GM19035 (cell line): ENCODE data around the gene OVCA2.

ENCODE experiments used
- ATAC-seq: cut with Tn5 transposase; IDR thresholded peaks from one replicate; pipeline ENCODE4 v1.9.1; 2021; ENCODE audit not compliant: unreplicated experiment

Gene OVCA2

DNA sequence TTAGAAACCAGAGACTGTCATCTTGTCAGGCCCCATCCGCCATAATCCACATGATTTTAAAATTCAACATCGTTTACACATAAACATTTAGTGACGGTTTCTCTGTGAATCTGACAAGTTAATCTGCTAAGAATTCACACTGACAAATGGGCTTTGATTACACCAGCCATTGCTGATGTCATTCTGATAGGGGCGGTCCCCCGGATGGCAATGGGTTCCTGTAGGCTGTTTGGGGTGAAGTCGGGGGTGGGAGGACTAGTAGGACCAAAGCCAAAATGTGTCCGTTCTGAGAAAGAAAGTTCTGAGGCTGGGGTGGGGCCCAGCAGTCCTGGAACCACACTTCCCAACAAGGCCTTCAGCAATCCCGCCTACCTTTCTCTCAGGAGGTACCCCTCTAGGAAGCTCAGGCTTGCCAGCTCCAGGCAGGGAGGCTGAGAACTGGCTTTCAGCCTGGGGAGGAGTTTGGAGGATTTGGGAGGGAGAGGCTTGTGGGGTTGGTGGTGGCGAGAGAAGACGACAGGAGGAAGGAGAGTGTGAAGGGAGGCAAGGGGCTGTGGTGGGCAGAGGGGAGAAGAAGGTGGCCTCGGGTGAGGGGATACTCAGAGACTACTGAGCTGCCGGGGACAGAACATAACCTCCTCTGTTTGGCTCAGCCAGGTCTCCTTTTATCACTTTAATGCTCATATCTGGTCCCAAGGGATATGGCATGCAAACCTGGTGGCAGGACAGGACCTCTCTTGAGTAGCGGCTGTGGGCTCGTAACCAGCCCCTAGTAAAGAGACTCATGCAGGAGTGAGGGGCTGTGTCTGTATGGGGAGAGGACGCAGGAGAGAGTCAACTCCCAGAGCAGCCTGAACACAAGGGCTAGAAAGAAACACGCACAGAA, 21.7 kb downstream of the OVCA2 start:
- no peak for ATAC-seq

DNA sequence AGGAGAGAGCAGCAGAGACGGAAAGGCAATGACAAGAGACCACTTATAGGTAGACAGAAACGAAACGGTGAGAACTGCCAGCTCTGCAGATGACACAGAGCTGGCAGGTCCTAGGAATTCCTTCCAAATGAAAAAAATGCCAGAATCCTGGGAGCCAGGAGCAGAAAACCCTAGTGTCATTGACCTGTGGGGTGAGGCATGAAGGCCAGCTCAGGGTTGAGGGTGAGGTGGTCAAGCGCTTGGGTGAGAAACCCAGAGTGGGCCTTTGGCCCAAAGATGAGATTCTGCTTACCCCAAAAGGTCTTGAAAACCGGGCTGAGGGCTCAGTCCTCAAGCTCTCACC, 22.3 kb downstream of the OVCA2 start:
- no peak for ATAC-seq

DNA sequence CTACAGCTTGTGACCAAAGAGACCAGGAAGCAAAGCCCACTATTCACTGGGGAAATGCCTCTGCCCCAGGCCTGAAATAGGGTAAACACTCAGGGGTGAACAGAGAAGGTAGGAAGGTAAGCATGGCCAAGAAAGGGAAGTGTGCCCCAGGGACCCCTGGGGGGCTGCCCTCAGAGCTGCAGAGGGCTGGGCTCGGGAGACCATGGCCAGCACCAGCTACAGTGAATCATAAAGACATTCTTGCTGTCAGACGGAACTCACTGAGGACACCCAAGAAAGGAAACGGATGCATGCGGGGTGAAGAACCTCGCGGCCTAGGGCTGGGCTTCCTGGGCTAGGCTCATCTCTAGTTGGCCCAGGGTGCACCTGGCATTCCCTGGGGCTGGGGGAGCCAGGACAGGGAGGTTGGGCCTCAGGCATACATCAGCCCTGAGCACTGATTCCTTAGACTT, 22.7 kb downstream of the OVCA2 start:
- no peak for ATAC-seq

- ATAC-seq = no peak
Observed at GRCh38 chr17:2064980-2065785, 23.4 kb downstream of the OVCA2 start.

DNA sequence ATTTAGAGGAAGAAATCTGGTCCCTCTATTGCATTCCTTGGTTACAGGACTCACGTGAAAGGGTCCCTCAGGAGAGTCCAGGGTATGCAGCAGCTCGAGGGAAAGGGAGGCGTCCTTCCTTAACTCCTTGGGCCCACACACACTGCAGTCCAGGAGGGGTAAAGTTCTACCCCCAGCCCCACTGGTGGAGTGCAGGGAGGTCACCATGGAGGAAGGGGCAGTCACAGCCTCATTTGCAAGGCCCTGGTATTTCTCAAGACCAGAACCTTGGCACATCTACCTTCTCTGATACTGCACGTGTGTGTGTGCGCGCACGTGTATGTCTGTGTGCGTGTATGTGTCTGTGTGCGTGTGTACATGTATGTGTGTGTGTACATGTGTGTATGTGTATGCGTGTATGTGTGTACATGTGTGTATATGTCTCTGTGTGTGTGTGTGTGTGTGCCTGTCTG, 24.2 kb downstream of the OVCA2 start:
- no peak for ATAC-seq

GRCh38 chr17:2067048-2067561, 25.3 kb downstream of the OVCA2 start:
- ATAC-seq = no peak

- no peak for ATAC-seq
Observed at GRCh38 chr17:2067608-2068024, 25.8 kb downstream of the OVCA2 start.

DNA sequence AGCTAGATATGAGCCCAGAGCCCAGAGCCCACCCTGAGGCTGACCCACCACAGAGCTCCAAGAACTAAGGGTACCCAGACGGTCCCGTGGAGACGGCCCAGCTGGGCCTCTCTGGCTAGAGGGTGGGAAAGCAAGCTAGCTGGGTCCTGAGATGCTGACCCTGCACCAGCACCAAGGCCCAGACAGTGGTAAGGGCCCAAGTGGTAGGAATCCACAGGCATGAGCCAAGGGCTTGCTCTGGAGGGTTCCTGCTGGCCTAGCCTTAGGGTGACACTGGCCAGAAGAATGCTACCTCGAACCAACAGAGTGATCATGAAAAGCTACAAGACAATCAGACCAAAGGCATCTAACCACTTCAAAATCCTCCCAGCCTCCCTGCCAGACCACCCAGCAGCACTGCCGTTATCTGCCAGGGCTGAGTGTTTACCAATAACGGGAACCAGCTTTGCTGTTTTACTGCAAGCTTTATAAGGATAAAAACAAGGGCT, 26.3 kb downstream of the OVCA2 start:
- no peak for ATAC-seq

DNA sequence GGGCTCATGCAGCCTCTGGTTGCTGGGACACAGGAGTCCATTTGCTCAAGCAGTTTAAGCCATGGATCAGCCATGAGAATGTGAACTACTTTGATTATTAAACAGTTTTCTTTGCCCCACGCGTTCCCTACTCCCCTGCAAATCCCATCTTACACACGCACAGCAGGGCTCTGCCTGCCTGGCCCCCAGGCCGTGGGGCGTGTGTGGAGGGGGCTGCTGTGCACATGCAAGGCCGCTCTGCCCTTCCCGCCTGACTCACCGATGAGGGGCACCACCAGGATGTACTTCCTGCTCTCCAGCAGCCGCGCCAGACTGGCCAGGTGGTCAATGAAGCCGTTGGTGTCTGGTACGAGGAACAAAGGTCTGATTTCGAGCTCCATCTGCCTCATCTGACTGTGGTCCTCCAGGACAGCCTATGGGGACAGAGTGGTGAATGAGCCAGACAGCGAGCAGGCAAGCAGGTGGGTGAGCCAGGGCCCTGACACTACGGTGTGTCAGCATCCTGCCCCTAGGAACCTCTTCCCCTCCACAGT, 26.8 kb downstream of the OVCA2 start:
- no peak for ATAC-seq

DNA sequence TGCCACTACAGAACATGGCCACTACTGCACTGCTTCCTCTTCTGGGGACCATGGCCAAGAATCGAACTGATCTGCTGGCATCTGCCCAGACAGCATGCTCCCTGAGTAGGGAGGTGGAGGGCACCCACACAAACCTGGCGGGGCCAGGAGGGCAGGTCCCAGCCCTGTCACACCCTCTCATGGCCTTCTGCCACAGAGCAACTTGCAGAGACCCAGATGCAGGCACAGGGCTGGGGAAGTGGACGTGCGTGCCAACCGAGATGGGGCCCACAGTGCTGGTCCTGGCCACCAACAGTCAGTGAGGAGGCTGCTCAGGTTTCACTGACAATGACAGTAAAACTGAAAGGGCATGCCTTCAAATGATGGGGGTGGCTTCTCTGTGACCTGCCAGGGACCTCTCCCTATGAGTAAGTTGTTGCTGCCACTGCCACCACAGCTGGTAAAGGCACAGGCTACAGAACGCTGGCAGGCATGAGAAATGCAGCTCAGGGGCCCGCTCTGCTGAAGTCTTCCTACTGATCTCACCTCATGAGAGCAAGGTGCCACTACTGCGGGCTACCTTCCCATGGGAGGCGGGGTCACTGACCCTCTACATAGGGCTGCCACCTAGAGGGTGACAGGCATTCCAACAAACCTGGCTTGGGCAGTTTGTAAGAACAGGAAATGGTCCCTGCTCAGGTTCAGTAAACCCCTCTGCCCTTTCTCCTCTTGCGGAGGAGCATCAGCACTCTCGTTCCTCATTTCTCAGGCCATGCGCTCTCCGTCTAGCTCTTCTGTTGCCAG, 28.6 kb downstream of the OVCA2 start:
- ATAC-seq = peak; percentile 79

DNA sequence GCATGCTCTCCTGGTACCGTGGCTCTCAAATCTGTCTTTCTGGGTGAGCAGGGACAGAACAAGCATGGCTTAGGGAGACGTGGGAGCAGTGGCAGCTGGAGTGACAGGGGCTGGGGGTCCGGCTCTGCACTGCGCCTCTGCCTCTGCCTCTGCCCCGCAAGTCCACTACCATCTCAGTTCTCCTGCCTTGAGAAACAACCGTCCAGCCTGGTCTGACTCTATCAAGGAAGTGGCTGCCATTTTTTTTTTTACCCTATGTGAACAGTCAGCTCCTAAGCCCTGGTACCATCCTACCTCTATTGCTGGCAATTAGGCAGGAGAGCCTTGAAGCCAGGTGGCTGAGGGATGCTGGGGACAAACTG, 29.2 kb downstream of the OVCA2 start:
- ATAC-seq = no peak

DNA sequence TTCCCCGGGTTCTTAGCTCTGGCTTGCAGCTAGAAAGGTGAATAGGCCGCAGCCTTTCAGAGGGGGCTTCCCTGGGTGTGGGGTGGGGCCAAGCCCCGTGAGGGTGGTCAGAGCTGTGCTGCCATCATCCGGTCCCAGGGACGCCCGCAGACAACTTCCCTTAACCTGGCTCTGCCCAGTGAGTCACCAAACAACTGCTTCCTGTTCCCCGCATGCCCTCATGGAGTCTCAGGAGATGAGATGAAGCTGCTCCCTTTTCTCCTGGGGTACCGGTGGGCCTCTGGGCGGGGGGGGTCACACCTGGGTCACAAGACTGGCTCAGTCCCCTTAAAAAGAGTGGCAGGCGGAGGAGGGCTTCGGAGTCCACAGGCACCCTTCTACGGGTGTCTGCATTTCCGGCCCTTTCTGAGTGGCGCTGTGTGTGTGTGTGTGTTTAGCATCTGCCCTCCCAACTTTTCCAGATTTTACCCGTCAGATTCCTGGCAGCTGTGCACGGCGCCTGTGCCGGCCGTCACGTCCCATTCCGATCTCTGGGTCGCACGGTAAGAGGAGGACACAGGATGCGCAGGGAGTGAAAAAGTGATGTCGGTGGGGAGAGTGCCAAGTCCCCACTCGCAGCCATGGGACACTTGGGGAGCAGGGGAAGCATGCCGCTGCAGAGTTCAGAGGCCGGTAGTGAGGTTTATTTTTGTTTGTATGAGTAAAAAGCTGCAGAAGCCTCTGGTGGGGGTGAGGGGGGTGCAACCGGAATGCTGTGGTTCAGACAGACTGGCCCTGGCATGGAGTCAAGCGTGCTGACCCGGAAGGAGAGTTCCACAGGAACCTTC, 29.8 kb downstream of the OVCA2 start:
- ATAC-seq = no peak

DNA sequence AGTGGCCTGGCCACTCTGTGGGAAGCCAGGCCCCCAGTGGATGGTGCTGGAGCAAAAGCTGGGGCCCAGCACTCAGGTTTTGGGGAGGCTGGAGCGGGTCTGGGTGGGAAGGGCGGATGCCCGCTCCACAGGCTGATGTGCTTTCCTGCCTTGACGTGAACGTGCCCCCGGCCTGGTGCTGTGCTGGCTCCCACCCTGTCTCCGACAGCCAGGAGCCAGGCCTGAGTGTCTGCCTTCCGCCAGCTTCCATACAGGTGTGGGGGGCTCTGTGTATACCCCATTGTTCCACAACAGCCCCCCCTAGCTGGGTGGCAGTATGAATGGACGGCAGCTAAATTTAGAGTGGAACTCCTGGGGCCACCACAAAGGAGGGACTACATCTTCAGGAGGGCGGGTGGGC, 33.1 kb downstream of the OVCA2 start:
- ATAC-seq = no peak

GRCh38 chr17:2075336-2076086, 33.7 kb downstream of the OVCA2 start:
- ATAC-seq = no peak

- no peak for ATAC-seq
Observed at GRCh38 chr17:2076087-2076984, 34.5 kb downstream of the OVCA2 start.

DNA sequence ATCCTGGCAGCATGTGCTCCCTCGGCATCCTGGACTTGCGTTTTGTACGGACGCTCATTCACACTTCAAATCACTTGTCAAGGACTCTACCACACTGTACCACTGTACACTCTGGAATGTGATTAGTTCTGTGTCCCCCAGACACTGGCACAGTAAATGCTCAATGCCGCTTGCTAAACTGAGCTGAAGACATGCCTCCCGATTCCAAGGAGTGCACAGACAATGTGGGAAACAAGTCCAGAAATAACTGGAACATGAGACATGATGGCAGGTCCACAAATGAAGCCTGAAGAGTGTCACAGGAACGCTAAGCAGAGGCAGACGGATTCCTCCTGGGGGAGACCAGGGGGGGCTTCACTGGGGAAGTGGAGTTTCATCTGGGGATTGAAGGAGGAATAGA, 35.2 kb downstream of the OVCA2 start:
- ATAC-seq = no peak

GRCh38 chr17:2081564-2081963, 39.7 kb downstream of the OVCA2 start:
- no peak for ATAC-seq
